Astrocyte of the cerebellum (primary cell): Measurements from ENCODE around the gene NAPG.

Experiments
- DNase-seq: peaks from one replicate; pipeline ENCODE4 v3.0.0-alpha.2; 2011; ENCODE audit warnings: low read depth
- H3K4me3 ChIP-seq: 2 replicates; pipeline ENCODE4 v1.5.1; 2011; ENCODE audit warnings: mild to moderate bottlenecking, low read depth, low read length, moderate library complexity
- in situ Hi-C: cut with HindIII; loops from 2 replicates; pipeline ENCODE4 v1.10.0; 2017; ENCODE audit warnings: low sequenced_read_pairs
- TF ChIP-seq, protein P1 (sequence below): IDR thresholded peaks from 2 replicates; pipeline ENCODE4 v1.5.1; 2012; ENCODE audit warnings: low read length, low read depth, moderate library complexity, mild to moderate bottlenecking; ENCODE audit errors: missing control alignments

Gene NAPG

DNA sequence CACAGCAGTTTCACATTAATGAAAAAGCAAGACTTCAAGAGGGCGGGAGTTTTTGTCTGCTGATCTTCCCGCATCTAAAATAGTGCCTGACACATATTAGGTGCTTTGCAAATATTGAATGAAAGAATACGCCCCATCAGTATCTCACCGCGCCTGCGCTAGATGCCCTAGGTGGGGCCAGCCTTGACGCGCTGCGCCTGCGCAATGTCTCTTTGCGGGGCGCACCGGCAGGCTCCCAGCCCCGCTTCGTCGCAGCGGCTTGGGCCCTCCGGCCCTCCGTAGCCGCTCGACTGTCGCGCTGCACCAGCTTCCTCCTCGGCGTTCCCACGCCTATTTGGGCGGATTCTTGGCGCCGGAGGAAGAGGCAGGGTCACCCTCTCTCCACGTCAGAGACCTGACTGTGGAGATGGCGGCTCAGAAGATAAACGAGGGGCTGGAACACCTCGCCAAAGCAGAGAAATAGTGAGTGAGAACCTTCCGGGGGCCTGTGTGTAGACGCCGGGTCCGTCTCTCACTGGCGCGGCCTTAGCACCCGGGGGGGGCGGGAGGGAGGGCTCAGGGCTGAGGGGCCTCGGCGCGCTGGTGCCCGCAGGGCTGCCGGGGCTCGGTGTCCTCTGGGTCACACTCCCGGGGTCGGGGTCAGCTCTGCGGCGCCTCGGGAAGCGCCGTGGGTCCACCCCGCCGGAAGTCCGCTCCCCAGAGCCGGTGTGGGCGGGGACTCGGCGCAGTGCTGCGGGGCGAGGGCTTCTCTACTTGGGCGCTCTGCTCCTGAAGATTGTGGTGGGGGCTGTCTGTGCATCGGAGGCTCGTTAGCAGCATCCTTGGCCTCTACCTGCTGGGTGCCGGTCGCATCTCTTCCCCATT, at the start of gene NAPG:
TSS of gene NAPG (plus strand) at position 331 of the 864 bp plus-strand sequence. CDS start at position 407, 76 bp downstream.
- in situ Hi-C loops: no loop called here
- DNase-seq: peak; percentile 73
- TF ChIP-seq, protein P1, sequence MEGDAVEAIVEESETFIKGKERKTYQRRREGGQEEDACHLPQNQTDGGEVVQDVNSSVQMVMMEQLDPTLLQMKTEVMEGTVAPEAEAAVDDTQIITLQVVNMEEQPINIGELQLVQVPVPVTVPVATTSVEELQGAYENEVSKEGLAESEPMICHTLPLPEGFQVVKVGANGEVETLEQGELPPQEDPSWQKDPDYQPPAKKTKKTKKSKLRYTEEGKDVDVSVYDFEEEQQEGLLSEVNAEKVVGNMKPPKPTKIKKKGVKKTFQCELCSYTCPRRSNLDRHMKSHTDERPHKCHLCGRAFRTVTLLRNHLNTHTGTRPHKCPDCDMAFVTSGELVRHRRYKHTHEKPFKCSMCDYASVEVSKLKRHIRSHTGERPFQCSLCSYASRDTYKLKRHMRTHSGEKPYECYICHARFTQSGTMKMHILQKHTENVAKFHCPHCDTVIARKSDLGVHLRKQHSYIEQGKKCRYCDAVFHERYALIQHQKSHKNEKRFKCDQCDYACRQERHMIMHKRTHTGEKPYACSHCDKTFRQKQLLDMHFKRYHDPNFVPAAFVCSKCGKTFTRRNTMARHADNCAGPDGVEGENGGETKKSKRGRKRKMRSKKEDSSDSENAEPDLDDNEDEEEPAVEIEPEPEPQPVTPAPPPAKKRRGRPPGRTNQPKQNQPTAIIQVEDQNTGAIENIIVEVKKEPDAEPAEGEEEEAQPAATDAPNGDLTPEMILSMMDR: no peak
- H3K4me3 ChIP-seq: peak within 1 kb of the TSS; percentile 92

DNA sequence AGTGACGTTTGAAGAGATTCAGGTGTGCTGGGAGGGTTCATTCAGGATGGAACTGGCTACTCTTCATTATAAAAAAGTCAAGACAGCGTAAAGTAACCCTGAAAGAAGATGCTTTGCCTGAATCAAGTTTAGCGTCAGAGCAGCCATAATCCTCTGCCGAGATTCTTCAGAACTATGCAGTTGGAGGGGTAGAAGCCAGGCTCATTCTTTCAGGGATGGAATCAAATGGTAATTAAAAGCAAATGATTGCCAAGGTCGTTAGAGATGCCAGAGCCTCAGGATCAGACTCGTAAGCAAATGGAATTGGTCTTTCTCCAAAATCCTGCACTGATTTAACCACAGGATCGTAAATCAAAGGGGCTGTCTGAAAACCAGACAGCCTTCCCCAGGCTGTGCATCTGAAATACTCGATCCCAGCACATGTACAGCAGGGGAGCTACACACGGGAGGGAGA, 49.5 kb upstream of the NAPG start:
- TF ChIP-seq, protein P1: no peak
- DNase-seq: peak; percentile 93
- in situ Hi-C loops: no loop called here
- no peak overlapping the region for H3K4me3 ChIP-seq

DNA sequence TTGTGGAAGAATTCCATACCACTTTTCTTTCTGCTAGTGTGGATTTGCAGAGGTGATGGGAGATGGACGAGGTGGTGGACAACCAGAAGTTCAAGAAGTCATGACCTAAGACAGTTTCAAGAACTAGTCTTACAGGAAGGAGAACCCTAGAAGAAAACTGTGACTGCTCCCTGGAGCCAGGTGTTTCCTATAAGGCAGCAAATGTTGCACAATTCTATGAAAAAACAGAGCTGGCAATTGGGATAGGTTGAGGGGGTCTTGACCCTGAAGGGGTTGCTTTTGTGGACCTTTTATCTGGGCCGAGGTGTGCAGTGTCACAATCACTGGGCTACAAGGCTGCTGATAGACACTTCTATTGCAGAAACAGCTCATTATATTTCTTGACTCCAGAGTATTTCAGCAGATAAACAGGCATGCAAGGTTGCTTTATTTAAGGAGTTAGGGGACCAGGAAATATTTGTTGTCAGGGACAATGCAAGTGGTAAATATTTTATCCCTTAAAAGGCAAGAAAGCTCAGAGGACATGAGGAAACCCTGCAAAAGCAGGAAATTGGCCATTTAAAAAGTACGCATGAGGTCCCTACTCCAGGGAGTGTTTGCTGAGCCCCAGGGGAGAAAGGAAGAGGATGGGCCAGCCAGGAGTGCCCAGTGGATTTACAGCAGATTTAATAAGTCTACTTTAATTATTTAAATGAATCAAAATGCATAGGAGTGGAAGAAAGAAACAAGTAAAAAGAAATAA, 48.5 kb upstream of the NAPG start:
- in situ Hi-C loops: no loop called here
- DNase-seq: no peak
- TF ChIP-seq, protein P1: no peak
- H3K4me3 ChIP-seq: no peak overlapping the region

DNA sequence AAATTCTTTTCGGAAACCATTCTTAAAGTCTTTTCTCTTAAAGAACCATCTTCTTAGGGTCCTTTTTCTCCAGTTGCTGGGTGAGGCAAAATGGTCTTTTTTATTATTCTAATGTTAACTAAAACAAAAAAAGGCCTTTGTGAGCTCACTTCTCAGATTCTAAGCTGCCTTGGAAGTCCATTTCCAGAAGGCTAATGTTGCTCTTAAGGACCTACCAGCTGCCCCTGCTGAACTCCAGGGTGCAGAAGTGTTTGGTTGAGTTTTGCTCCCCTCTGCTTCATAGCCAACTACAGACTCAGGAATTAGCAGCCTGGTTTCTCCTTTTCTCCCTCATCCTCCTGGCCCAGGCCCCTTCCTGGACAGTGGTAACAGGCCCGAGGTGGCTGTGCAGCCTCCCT, 48.0 kb upstream of the NAPG start:
- TF ChIP-seq, protein P1: no peak
- no peak overlapping the region for H3K4me3 ChIP-seq
- no peak for DNase-seq
- in situ Hi-C loops: no loop called here

DNA sequence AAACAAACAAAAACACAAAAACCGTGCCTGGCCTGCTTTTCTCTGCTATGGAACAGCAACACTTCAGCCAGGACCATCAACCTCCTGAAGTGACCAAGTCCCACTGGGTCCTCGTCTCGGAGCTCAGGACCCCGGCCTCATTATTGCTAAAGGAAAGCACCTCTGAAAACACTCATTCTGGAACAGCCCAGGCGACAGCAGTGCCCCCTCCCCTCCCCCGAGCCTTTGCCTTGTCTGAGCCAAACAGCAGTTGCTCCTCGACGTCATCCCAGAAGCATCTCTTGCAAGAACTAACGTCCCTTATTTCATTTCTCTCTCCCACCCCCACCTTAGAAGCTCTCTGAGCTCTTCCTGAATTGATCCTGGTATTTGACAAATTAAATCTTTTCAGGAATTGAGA, 44.0 kb upstream of the NAPG start:
- DNase-seq: no peak
- no peak overlapping the region for H3K4me3 ChIP-seq
- in situ Hi-C loops: no loop called here

DNA sequence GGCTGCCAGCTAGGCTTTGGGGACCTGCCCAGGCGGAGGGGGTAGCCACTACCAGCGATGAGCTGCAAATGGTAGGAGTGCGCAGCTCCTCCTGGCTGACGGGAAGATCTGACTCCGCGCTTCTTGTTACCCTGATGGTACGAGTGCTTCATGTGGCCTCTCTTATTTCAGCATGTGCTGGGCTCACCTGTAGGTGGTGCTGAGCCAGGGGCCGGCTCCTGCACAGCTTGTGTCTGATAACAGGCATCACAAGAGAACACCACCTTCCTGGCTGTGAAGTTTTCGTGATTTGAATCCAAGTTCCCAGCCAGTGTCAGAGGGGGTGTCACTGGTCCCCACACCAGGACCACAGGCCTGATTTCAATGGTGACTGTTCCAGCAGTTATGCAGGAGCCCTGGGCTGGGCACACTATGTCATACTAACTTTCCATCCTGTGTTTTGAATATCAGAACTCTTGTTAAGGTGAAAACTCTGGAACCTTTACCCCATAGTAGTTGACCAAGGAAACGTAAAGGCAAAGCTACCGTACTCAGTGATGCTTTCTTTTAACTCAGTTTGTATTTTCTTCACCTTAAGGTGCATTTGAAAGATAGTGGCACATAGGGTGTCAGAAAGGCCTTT, 43.4 kb upstream of the NAPG start:
- in situ Hi-C loops: no loop called here

More for the DNA sequence above, 44.0 kb upstream of the NAPG start:
- TF ChIP-seq, protein P1: no peak

More for the DNA sequence above, 43.4 kb upstream of the NAPG start:
- DNase-seq: no peak
- TF ChIP-seq, protein P1: no peak
- H3K4me3 ChIP-seq: no peak overlapping the region
